Upper lobe of left lung (tissue), 4 donors: Measurements from ENCODE around the gene AMT.

Experiments used
- POLR2AphosphoS5 ChIP-seq, 2 donors: sonication (generic); formaldehyde crosslinking; IDR thresholded peaks; one replicate each; pipeline ENCODE4 v1.5.1; 2017; ENCODE audit warnings: antibody characterized with exemption in 2 of 2
- TF ChIP-seq, protein P1 (sequence below), 6 experiments: fragments of 450-650 bp in 4 of 6; fragments of 200-600 bp in 2 of 6; sonication (generic) in 2 of 6; IDR thresholded peaks; one replicate each; pipeline ENCODE4 v1.5.1; 2016 to 2019; ENCODE audit warnings: antibody characterized with exemption in 6 of 6

DNA sequence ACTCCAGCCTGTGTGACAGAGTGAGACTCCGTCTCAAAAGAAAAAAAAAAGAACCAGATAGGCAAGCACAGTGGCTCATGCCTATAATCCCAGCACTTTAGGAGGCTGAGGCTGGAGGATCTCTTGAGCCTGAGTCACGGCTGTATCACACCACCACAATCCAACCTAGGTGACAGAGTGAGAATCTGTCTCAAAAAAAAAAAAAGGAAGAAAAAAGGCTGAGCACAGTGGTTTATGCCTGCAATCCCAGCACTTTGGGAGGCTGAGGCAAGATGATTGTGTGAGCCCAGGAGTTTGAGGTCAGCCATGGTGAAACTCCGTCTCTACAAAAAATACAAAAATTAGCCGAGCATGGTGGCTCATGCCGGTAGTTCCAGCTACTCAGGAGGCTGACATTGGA, 12.5 kb upstream of the AMT start:
- TF ChIP-seq, protein P1, sequence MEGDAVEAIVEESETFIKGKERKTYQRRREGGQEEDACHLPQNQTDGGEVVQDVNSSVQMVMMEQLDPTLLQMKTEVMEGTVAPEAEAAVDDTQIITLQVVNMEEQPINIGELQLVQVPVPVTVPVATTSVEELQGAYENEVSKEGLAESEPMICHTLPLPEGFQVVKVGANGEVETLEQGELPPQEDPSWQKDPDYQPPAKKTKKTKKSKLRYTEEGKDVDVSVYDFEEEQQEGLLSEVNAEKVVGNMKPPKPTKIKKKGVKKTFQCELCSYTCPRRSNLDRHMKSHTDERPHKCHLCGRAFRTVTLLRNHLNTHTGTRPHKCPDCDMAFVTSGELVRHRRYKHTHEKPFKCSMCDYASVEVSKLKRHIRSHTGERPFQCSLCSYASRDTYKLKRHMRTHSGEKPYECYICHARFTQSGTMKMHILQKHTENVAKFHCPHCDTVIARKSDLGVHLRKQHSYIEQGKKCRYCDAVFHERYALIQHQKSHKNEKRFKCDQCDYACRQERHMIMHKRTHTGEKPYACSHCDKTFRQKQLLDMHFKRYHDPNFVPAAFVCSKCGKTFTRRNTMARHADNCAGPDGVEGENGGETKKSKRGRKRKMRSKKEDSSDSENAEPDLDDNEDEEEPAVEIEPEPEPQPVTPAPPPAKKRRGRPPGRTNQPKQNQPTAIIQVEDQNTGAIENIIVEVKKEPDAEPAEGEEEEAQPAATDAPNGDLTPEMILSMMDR (IDR thresholded peaks at IDR 0.05), result no peak
- TF ChIP-seq POLR2AphosphoS5 (IDR thresholded peaks at IDR 0.05), result no peak
